Measurements from ENCODE around the gene SYCE3.

Gene SYCE3

GRCh38 chr22:50576806-50577696, 14.3 kb upstream of the SYCE3 start:
- ChIA-PET POLR2A (ENCODE audit: low non-redundant PET) (no interaction called here), CTCF (interaction anchor here (1.0 to 1.9 kb wide), 3 partner anchors 14 to 116 kb away, joined by 3 to 6 read pairs (median 3); partner anchors contain the start of gene SYCE3)
- no peak for DNase-seq (ENCODE audit: low spot score)
- TF ChIP-seq CTCF (conservative IDR thresholded peaks at IDR 0.05; ENCODE audit: low read depth), result no peak
- no peak overlapping the region; the same call in 1 of the 2 replicates for H3K27ac ChIP-seq

- POLR2A ChIA-PET (ENCODE audit: low non-redundant PET), result no interaction called here
- CTCF ChIA-PET, result interaction anchor here (1.0 to 1.9 kb wide), 2 partner anchors 10 to 13 kb away, joined by 3 to 6 read pairs; partner anchors contain the start of gene SYCE3
- no peak for DNase-seq (ENCODE audit: low spot score)
- H3K27ac ChIP-seq, result 0 out of 2 replicates have a peak overlapping the region, but pooled peaks have one; percentile 29
- TF ChIP-seq CTCF (conservative IDR thresholded peaks at IDR 0.05; ENCODE audit: low read depth), result no peak
These were observed 13.4 kb upstream of the SYCE3 start for GRCh38 chr22:50576070-50576469.

GRCh38 chr22:50575426-50575941, 12.8 kb upstream of the SYCE3 start:
- no peak for DNase-seq (ENCODE audit: low spot score)
- peak overlapping the region; percentile 29; the same call in 1 of the 2 replicates for H3K27ac ChIP-seq
- TF ChIP-seq CTCF (conservative IDR thresholded peaks at IDR 0.05; ENCODE audit: low read depth), result no peak
- CTCF ChIA-PET, result interaction anchor here (0.7 to 1.0 kb wide), 2 partner anchors 9 to 11 kb away, joined by 3 read pairs; no protein-coding TSS in a partner anchor
- POLR2A ChIA-PET (ENCODE audit: low non-redundant PET), result no interaction called here

GRCh38 chr22:50574383-50574755, 11.7 kb upstream of the SYCE3 start:
- POLR2A ChIA-PET (ENCODE audit: low non-redundant PET), result no interaction called here
- CTCF ChIA-PET, result no interaction called here
- no peak for TF ChIP-seq CTCF (conservative IDR thresholded peaks at IDR 0.05; ENCODE audit: low read depth)
- no peak overlapping the region for H3K27ac ChIP-seq
- DNase-seq (ENCODE audit: low spot score), result no peak

GRCh38 chr22:50573491-50574382, 11.0 kb upstream of the SYCE3 start:
- no peak overlapping the region for H3K27ac ChIP-seq
- ChIA-PET CTCF (no interaction called here), POLR2A (ENCODE audit: low non-redundant PET) (no interaction called here)
- TF ChIP-seq CTCF (conservative IDR thresholded peaks at IDR 0.05; ENCODE audit: low read depth), result no peak
- no peak for DNase-seq (ENCODE audit: low spot score)

GRCh38 chr22:50572965-50573364, 10.2 kb upstream of the SYCE3 start:
- DNase-seq (ENCODE audit: low spot score), result no peak
- CTCF ChIA-PET, result no interaction called here
- POLR2A ChIA-PET (ENCODE audit: low non-redundant PET), result no interaction called here
- no peak overlapping the region for H3K27ac ChIP-seq
- no peak for TF ChIP-seq CTCF (conservative IDR thresholded peaks at IDR 0.05; ENCODE audit: low read depth)

All from RWPE1 (cell line).